Endodermal cell (in vitro differentiated cells): ENCODE data around the gene NFIX. TPM values are rescaled to one million over a fixed set of nuclear protein-coding genes. Genes with fewer than 3 reads are reported as not detected.
A peak's percentile ranks its signal among the peaks of the same experiment; 100 is the strongest.

ENCODE experiments used
- DNase-seq: peaks from one replicate; pipeline ENCODE4 v3.0.0-alpha.2; 2017
- H3K27ac ChIP-seq: 2 replicates; pipeline ENCODE4 v1.5.1; 2013; ENCODE audit warnings: mild to moderate bottlenecking, low read depth, low read length, moderate library complexity
- H3K27me3 ChIP-seq: 2 replicates; pipeline ENCODE4 v1.6.1; 2013; ENCODE audit warnings: mild to moderate bottlenecking, low read length, moderate library complexity; ENCODE audit not compliant: insufficient read depth, control insufficient read depth, poor library complexity, severe bottlenecking
- H3K36me3 ChIP-seq: 2 replicates; pipeline ENCODE4 v1.7.0; 2013; ENCODE audit warnings: mild to moderate bottlenecking, low read length, moderate library complexity; ENCODE audit not compliant: control insufficient read depth, insufficient read depth
- H3K4me1 ChIP-seq: one replicate; pipeline ENCODE4 v1.7.0; 2013; ENCODE audit warnings: low read length; ENCODE audit not compliant: control insufficient read depth, insufficient read depth
- H3K4me3 ChIP-seq: 2 replicates; pipeline ENCODE4 v1.5.1; 2013; ENCODE audit warnings: mild to moderate bottlenecking, low read length, moderate library complexity
- H3K9ac ChIP-seq: 2 replicates; pipeline ENCODE4 v1.6.1; 2013; ENCODE audit warnings: mild to moderate bottlenecking, low read length, moderate library complexity; ENCODE audit not compliant: poor library complexity, severe bottlenecking; ENCODE audit errors: extremely low read depth
- H3K9me3 ChIP-seq: 2 replicates; pipeline ENCODE4 v1.6.1; 2013; ENCODE audit warnings: mild to moderate bottlenecking, low read length, moderate library complexity; ENCODE audit not compliant: control insufficient read depth
- H3K27ac Mint-ChIP-seq: 2 replicates; pipeline ENCODE4 v1.8.0; 2020; ENCODE audit warnings: mixed read lengths
- H3K27me3 Mint-ChIP-seq: 2 replicates; pipeline ENCODE4 v1.8.0; 2021; ENCODE audit warnings: mild to moderate bottlenecking, mixed read lengths; ENCODE audit not compliant: insufficient read depth
- H3K36me3 Mint-ChIP-seq: 2 replicates; pipeline ENCODE4 v1.8.0; 2020; ENCODE audit warnings: low read depth, mixed read lengths
- H3K4me1 Mint-ChIP-seq: 2 replicates; pipeline ENCODE4 v1.8.0; 2020; ENCODE audit warnings: mixed read lengths
- H3K4me3 Mint-ChIP-seq: 2 replicates; pipeline ENCODE4 v1.8.0; 2020; ENCODE audit warnings: mild to moderate bottlenecking, moderate library complexity, mixed read lengths
- H3K9me3 Mint-ChIP-seq: 2 replicates; pipeline ENCODE4 v1.8.0; 2020; ENCODE audit warnings: mild to moderate bottlenecking, mixed read lengths
- CTCF ChIP-seq: fragments of 200-600 bp; sonication (generic); conservative IDR thresholded peaks from 2 replicates; pipeline ENCODE4 v1.5.0; 2021; ENCODE audit warnings: antibody characterized with exemption, mild to moderate bottlenecking
- whole genome bisulfite sequencing, 2 experiments: methylation state at CpG; one replicate each; pipeline versions ENCODE4 v1.1.5 to v1.1.7; 2013; ENCODE audit warnings: missing lambda C conversion rate in 2 of 2, mixed read lengths in 1 of 2; ENCODE audit not compliant: insufficient coverage in 1 of 2, insufficient read length in 1 of 2; 5-methylcytosine and 5-hydroxymethylcytosine counted together
- total RNA-seq, 2 donors: library from RNA; stranded (reverse); fragmentation: NEBNext Ultra II Directional in 1 of 2; extraction: Animal tissue kit (Norgen Biotek cat#: 25700) in 1 of 2; gene quantifications; 2 replicates in 1 of 2; 3 replicates in 1 of 2; pipeline ENCODE4 v1.2.1, GENCODE V29; 2021

Gene NFIX
- total RNA-seq, 2 donors from 2014 or later = 0.22 to 0.40 TPM

GRCh38 chr19:12979974-12980373, 15.3 kb upstream of the NFIX start:
- Mint-ChIP-seq H3K4me3 (no peak overlapping the region), H3K4me1 (no peaks in the 10 kb centered on the region), H3K27ac (no peak overlapping the region), H3K36me3 (no peaks in the 10 kb centered on the region), H3K27me3 (peaks cover 21% of the 10 kb centered on the region), H3K9me3 (no peaks in the 10 kb centered on the region)
- Histone ChIP-seq H3K4me3 (no peak overlapping the region), H3K9ac (no peak overlapping the region), H3K36me3 (no peaks in the 10 kb centered on the region), H3K4me1 (no peaks in the 10 kb centered on the region), H3K9me3 (no peaks in the 10 kb centered on the region), H3K27ac (no peak overlapping the region), H3K27me3 (peaks cover 29% of the 10 kb centered on the region)
- no peak for DNase-seq
- TF ChIP-seq CTCF = no peak
- 94 to 100% methylated on average over 3 of the region's 3 CpGs for whole genome bisulfite sequencing, 2 experiments

GRCh38 chr19:12982648-12983047, 12.6 kb upstream of the NFIX start:
- peaks cover 55% of the 10 kb centered on the region for H3K27me3 ChIP-seq
- no peak overlapping the region for H3K27ac ChIP-seq
- Mint-ChIP-seq H3K4me3 (no peak overlapping the region), H3K27me3 (peaks cover 21% of the 10 kb centered on the region), H3K4me1 (no peaks in the 10 kb centered on the region), H3K27ac (no peak overlapping the region), H3K36me3 (no peaks in the 10 kb centered on the region), H3K9me3 (no peaks in the 10 kb centered on the region)
- WGBS, 2 experiments = 87 to 90% methylated on average over 3 to 6 of the region's 6 CpGs
- no peak for DNase-seq
- no peak for TF ChIP-seq CTCF
- no peak overlapping the region for H3K4me3 ChIP-seq
- H3K36me3 ChIP-seq = no peaks in the 10 kb centered on the region
- no peaks in the 10 kb centered on the region for H3K9me3 ChIP-seq
- H3K9ac ChIP-seq = no peak overlapping the region
- H3K4me1 ChIP-seq = no peaks in the 10 kb centered on the region

GRCh38 chr19:12983091-12983490, 12.2 kb upstream of the NFIX start:
- H3K27me3 ChIP-seq = peaks cover 60% of the 10 kb centered on the region
- no peaks in the 10 kb centered on the region for H3K9me3 ChIP-seq
- TF ChIP-seq CTCF = no peak
- WGBS, 2 experiments = 62 to 65% methylated on average over 9 to 10 of the region's 10 CpGs
- H3K9me3 Mint-ChIP-seq = no peaks in the 10 kb centered on the region
- no peak overlapping the region for H3K27ac Mint-ChIP-seq
- peaks cover 19% of the 10 kb centered on the region for H3K27me3 Mint-ChIP-seq
- H3K36me3 ChIP-seq = no peaks in the 10 kb centered on the region
- H3K4me1 Mint-ChIP-seq = no peaks in the 10 kb centered on the region
- no peak overlapping the region for H3K4me3 Mint-ChIP-seq
- H3K36me3 Mint-ChIP-seq = no peaks in the 10 kb centered on the region
- H3K4me3 ChIP-seq = peak overlapping the region; percentile 68
- no peak overlapping the region for H3K9ac ChIP-seq
- H3K4me1 ChIP-seq = no peaks in the 10 kb centered on the region
- H3K27ac ChIP-seq = no peak overlapping the region
- no peak for DNase-seq
